GM12892 (cell line): ENCODE data around the gene TIMM23.

Experiments used
- POLR2A ChIP-seq: IDR thresholded peaks from 2 replicates; pipeline ENCODE4 v1.6.1; 2011; ENCODE audit warnings: low read depth, low read length, control low read depth
- POLR2AphosphoS5 ChIP-seq: IDR thresholded peaks from 2 replicates; pipeline ENCODE4 v1.6.1; 2011; ENCODE audit warnings: low read depth, low read length, control low read depth
- TAF1 ChIP-seq: IDR thresholded peaks from 2 replicates; pipeline ENCODE4 v1.6.1; 2011; ENCODE audit warnings: low read depth, mild to moderate bottlenecking, control low read depth, low read length, borderline replicate concordance

GRCh38 chr10:45997557-45997956, 25.3 kb downstream of the TIMM23 start:
- TF ChIP-seq POLR2AphosphoS5 (no peak), POLR2A (no peak), TAF1 (no peak)
